T-helper 9 cell (primary cell): ENCODE results near the gene PLPP4.
"Not testable (repeated sequence)": the region's sequence is repeated elsewhere in the genome, so short reads cannot be mapped to it uniquely, and the experiment has no call there.

Source experiments
- DNase-seq: peaks from one replicate; pipeline ENCODE4 v3.0.0-alpha.2; 2020

The PLPP4 gene

GRCh38 chr10:120492346-120492745 lies 35.3 kb downstream of the PLPP4 start:
- no peak for DNase-seq

- DNase-seq, result no peak
These were observed 36.6 kb downstream of the PLPP4 start for GRCh38 chr10:120493411-120494312.

GRCh38 chr10:120494313-120494710 lies 37.3 kb downstream of the PLPP4 start:
- DNase-seq, result no peak

- DNase-seq, result no peak
These were observed 38.4 kb downstream of the PLPP4 start for GRCh38 chr10:120495226-120496009.

- no peak for DNase-seq
These were observed 42.9 kb downstream of the PLPP4 start for GRCh38 chr10:120499883-120500282.

GRCh38 chr10:120503689-120504088 lies 46.7 kb downstream of the PLPP4 start:
- no peak for DNase-seq

GRCh38 chr10:120504227-120504626 lies 47.2 kb downstream of the PLPP4 start:
- DNase-seq, result not testable (repeated sequence)

GRCh38 chr10:120505056-120505455 lies 48.0 kb downstream of the PLPP4 start:
- DNase-seq, result no peak

GRCh38 chr10:120505866-120506265 lies 48.8 kb downstream of the PLPP4 start:
- DNase-seq, result no peak

- no peak for DNase-seq
These were observed 49.6 kb downstream of the PLPP4 start for GRCh38 chr10:120506674-120507073.

- no peak for DNase-seq
These were observed 50.1 kb downstream of the PLPP4 start for GRCh38 chr10:120507175-120507574.

- no peak for DNase-seq
These were observed 50.6 kb downstream of the PLPP4 start for GRCh38 chr10:120507651-120508050.

GRCh38 chr10:120508393-120508792 lies 51.4 kb downstream of the PLPP4 start:
- no peak for DNase-seq

GRCh38 chr10:120508966-120509365 lies 51.9 kb downstream of the PLPP4 start:
- DNase-seq, result no peak

- DNase-seq, result no peak
These were observed 54.1 kb downstream of the PLPP4 start for GRCh38 chr10:120511165-120511564.

- no peak for DNase-seq
These were observed 56.3 kb downstream of the PLPP4 start for GRCh38 chr10:120513307-120513796.

GRCh38 chr10:120514035-120514620 lies 57.1 kb downstream of the PLPP4 start:
- no peak for DNase-seq

- no peak for DNase-seq
These were observed 57.9 kb downstream of the PLPP4 start for GRCh38 chr10:120514959-120515358.

GRCh38 chr10:120515741-120516140 lies 58.7 kb downstream of the PLPP4 start:
- no peak for DNase-seq

GRCh38 chr10:120516426-120516825 lies 59.4 kb downstream of the PLPP4 start:
- DNase-seq, result no peak

- no peak for DNase-seq
These were observed 60.2 kb downstream of the PLPP4 start for GRCh38 chr10:120517196-120517595.

GRCh38 chr10:120517881-120518484 lies 61.0 kb downstream of the PLPP4 start:
- DNase-seq, result no peak

- no peak for DNase-seq
These were observed 64.9 kb downstream of the PLPP4 start for GRCh38 chr10:120521880-120522279.
